Measurements from ENCODE around the gene ORC3. TPM values are rescaled to one million over a fixed set of nuclear protein-coding genes. Genes with fewer than 3 reads are reported as not detected.
"Not testable (repeated sequence)": the region's sequence is repeated elsewhere in the genome, so short reads cannot be mapped to it uniquely, and the experiment has no call there.

Gene ORC3
- polyA plus RNA-seq, 1 donor (not counting 4 experiments of a cell fraction or from before 2014, with no cell fraction given), result 37.4 TPM

DNA sequence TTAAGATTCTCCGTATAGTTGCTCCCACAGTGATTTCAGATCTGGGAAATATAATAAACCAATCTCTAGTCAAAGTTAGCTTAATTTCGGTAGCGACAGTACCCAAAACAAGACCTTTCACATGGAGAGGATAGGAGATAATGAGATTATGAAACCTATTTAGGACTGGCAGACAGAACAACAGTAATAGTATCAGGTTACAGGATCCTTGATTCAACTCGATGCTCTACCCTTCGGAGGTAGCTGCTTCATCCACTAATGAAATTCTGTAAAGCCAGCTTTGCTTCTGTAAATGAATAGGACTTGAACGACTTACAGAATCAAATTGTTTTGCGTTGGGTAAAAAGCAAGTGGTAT lies 112.6 kb downstream of the ORC3 start:
- peak overlapping the region; percentile 44 to 91 (median 89) for H3K4me3 ChIP-seq (ENCODE audit: control insufficient read depth in 2 of 3, extremely low read depth in 1 of 3, insufficient read depth in 2 of 3, low read depth in 1 of 3, low read length in 3 of 3)
- H3K9ac ChIP-seq (ENCODE audit: control insufficient read depth, extremely low read depth, insufficient read depth, low read length), result peak overlapping the region; percentile 94
- DNase-seq (ENCODE audit: low read depth, low spot score) (no peak), FAIRE-seq (peak; percentile 65)
- peaks cover 45% of the 10 kb centered on the region for H3K79me2 ChIP-seq (ENCODE audit: control insufficient read depth, insufficient read depth, low read length)
- dilution Hi-C loops (cut with MboI; ENCODE audit: extremely low pct_ligation_motif_present, low sequenced_read_pairs), result no loop called here
- H3K27ac ChIP-seq (ENCODE audit: control insufficient read depth, insufficient read depth, low read length), result peak overlapping the region; percentile 97
- TF ChIP-seq, protein P1, sequence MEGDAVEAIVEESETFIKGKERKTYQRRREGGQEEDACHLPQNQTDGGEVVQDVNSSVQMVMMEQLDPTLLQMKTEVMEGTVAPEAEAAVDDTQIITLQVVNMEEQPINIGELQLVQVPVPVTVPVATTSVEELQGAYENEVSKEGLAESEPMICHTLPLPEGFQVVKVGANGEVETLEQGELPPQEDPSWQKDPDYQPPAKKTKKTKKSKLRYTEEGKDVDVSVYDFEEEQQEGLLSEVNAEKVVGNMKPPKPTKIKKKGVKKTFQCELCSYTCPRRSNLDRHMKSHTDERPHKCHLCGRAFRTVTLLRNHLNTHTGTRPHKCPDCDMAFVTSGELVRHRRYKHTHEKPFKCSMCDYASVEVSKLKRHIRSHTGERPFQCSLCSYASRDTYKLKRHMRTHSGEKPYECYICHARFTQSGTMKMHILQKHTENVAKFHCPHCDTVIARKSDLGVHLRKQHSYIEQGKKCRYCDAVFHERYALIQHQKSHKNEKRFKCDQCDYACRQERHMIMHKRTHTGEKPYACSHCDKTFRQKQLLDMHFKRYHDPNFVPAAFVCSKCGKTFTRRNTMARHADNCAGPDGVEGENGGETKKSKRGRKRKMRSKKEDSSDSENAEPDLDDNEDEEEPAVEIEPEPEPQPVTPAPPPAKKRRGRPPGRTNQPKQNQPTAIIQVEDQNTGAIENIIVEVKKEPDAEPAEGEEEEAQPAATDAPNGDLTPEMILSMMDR (optimal IDR thresholded peaks at IDR 0.05 in 1 of 3, IDR thresholded peaks at IDR 0.05 in 1 of 3, conservative IDR thresholded peaks at IDR 0.05 in 1 of 3; ENCODE audit: extremely low read depth in 1 of 3, insufficient read depth in 2 of 3, low read length in 3 of 3), result no peak
- no peak for TF ChIP-seq EZH2 (IDR thresholded peaks at IDR 0.05; ENCODE audit: low read length)
- no peaks in the 10 kb centered on the region for H3K27me3 ChIP-seq (ENCODE audit: control insufficient read depth, extremely low read depth, insufficient read depth, low read length)
- H4K20me1 ChIP-seq (ENCODE audit: control insufficient read depth, extremely low read depth, insufficient read depth, low read length), result peaks cover 16% of the 10 kb centered on the region
- H3K36me3 ChIP-seq (ENCODE audit: control insufficient read depth in 2 of 2, extremely low read depth in 1 of 2, insufficient read depth in 2 of 2, low read length in 2 of 2), result peaks cover 1 to 4% of the 10 kb centered on the region in 2 experiments
- peak overlapping the region; percentile 69 for H3K4me2 ChIP-seq (ENCODE audit: control insufficient read depth, extremely low read depth, insufficient read depth, low read depth, low read length)
- H2AFZ ChIP-seq (ENCODE audit: control insufficient read depth, low read length), result peak overlapping the region; percentile 44
- no peaks in the 10 kb centered on the region for H3K9me1 ChIP-seq (ENCODE audit: control insufficient read depth, extremely low read depth, insufficient read depth, low read length)
- H3K4me1 ChIP-seq (ENCODE audit: control insufficient read depth, extremely low read depth, insufficient read depth, low read length), result peaks cover 9% of the 10 kb centered on the region
- H3K9me3 ChIP-seq (ENCODE audit: control insufficient read depth, low read depth, low read length), result no peaks in the 10 kb centered on the region

DNA sequence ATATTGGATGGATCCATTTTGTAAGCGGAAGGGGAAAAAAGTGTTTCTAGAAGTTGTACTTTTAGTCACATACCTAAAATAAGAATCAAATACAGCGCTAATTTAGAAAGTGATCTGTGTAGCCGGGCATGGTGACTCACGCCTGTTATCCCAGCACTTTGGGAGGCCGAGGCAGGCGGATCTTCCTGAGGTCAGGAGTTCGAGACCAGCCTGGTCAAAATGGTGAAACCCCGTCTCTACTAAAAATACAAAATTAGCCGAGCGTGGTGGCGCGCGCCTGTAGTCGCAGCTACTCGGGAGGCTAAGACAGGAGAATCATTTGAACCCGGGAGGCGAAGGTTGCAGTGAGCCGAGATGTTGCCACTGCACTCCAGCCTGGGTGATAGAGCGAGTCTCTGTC lies 113.1 kb downstream of the ORC3 start:
- H3K27me3 ChIP-seq (ENCODE audit: control insufficient read depth, extremely low read depth, insufficient read depth, low read length); H3K4me1 ChIP-seq (ENCODE audit: control insufficient read depth, extremely low read depth, insufficient read depth, low read length); H3K36me3 ChIP-seq (ENCODE audit: control insufficient read depth in 2 of 2, extremely low read depth in 1 of 2, insufficient read depth in 2 of 2, low read length in 2 of 2); DNase-seq (ENCODE audit: low read depth, low spot score); FAIRE-seq; H3K9me1 ChIP-seq (ENCODE audit: control insufficient read depth, extremely low read depth, insufficient read depth, low read length); dilution Hi-C loops (cut with MboI; ENCODE audit: extremely low pct_ligation_motif_present, low sequenced_read_pairs); H3K9me3 ChIP-seq (ENCODE audit: control insufficient read depth, low read depth, low read length): not testable (repeated sequence)
- Histone ChIP-seq H3K27ac (ENCODE audit: control insufficient read depth, insufficient read depth, low read length) (peak overlapping the region; percentile 97), H2AFZ (ENCODE audit: control insufficient read depth, low read length) (peak overlapping the region; percentile 44), H3K4me3 (ENCODE audit: control insufficient read depth in 2 of 3, extremely low read depth in 1 of 3, insufficient read depth in 2 of 3, low read depth in 1 of 3, low read length in 3 of 3) (peak overlapping the region; percentile 44 to 91 (median 89)), H3K9ac (ENCODE audit: control insufficient read depth, extremely low read depth, insufficient read depth, low read length) (peak overlapping the region; percentile 94), H4K20me1 (ENCODE audit: control insufficient read depth, extremely low read depth, insufficient read depth, low read length) (peaks cover 12% of the 10 kb centered on the region), H3K4me2 (ENCODE audit: control insufficient read depth, extremely low read depth, insufficient read depth, low read depth, low read length) (peak overlapping the region; percentile 69), H3K79me2 (ENCODE audit: control insufficient read depth, insufficient read depth, low read length) (peaks cover 40% of the 10 kb centered on the region)

DNA sequence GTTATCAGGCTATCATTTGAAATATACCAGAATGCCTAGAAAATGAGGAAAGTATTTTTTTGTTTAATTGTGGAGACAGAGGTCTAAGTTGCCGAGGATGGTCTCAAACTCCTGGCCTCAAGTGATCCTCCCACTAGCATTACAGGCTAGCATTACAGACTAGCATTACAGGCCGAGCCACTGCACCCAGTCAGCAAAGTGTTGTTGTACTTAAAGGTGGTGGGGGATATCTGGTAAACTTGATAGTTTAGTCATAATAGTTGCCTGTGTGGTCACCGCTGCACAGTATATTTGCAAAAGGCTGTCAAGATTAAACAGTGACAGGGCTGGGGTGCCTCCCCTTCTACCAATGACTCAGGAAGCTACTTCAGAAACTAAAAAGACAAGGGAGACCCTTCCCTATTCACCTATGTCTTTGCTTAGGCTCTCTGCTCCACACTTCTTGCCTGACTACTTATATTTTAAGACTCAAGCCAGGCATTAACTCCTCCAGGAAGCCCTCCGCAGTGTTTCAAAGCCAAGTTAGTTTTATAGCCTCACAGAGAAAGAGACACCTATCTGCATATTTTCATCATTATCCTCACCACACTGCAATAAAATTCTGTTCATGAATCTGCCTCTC lies 115.2 kb downstream of the ORC3 start:
- dilution Hi-C loops (cut with MboI; ENCODE audit: extremely low pct_ligation_motif_present, low sequenced_read_pairs), result no loop called here
- H3K9me1 ChIP-seq (ENCODE audit: control insufficient read depth, extremely low read depth, insufficient read depth, low read length), result no peaks in the 10 kb centered on the region
- no peak for FAIRE-seq
- no peak for DNase-seq (ENCODE audit: low read depth, low spot score)
- H3K4me1 ChIP-seq (ENCODE audit: control insufficient read depth, extremely low read depth, insufficient read depth, low read length), result no peaks in the 10 kb centered on the region
- H4K20me1 ChIP-seq (ENCODE audit: control insufficient read depth, extremely low read depth, insufficient read depth, low read length), result no peaks in the 10 kb centered on the region
- H3K4me2 ChIP-seq (ENCODE audit: control insufficient read depth, extremely low read depth, insufficient read depth, low read depth, low read length), result no peak overlapping the region
- H3K27me3 ChIP-seq (ENCODE audit: control insufficient read depth, extremely low read depth, insufficient read depth, low read length), result no peaks in the 10 kb centered on the region
- H3K36me3 ChIP-seq (ENCODE audit: control insufficient read depth in 2 of 2, extremely low read depth in 1 of 2, insufficient read depth in 2 of 2, low read length in 2 of 2), result no peaks in the 10 kb centered on the region
- H3K9me3 ChIP-seq (ENCODE audit: control insufficient read depth, low read depth, low read length), result no peaks in the 10 kb centered on the region
- H3K27ac ChIP-seq (ENCODE audit: control insufficient read depth, insufficient read depth, low read length), result no peak overlapping the region
- no peak overlapping the region for H3K4me3 ChIP-seq (ENCODE audit: control insufficient read depth in 2 of 3, extremely low read depth in 1 of 3, insufficient read depth in 2 of 3, low read depth in 1 of 3, low read length in 3 of 3)
- H3K79me2 ChIP-seq (ENCODE audit: control insufficient read depth, insufficient read depth, low read length), result peaks cover 19% of the 10 kb centered on the region
- H2AFZ ChIP-seq (ENCODE audit: control insufficient read depth, low read length), result no peak overlapping the region
- no peak overlapping the region for H3K9ac ChIP-seq (ENCODE audit: control insufficient read depth, extremely low read depth, insufficient read depth, low read length)
- TF ChIP-seq, protein P1 (optimal IDR thresholded peaks at IDR 0.05 in 1 of 3, IDR thresholded peaks at IDR 0.05 in 1 of 3, conservative IDR thresholded peaks at IDR 0.05 in 1 of 3; ENCODE audit: extremely low read depth in 1 of 3, insufficient read depth in 2 of 3, low read length in 3 of 3), result no peak
- TF ChIP-seq EZH2 (IDR thresholded peaks at IDR 0.05; ENCODE audit: low read length), result no peak

Data from keratinocyte (primary cell).